HepG2 (cell line): Measurements from ENCODE around the gene FSCN2. TPM values are rescaled to one million over a fixed set of nuclear protein-coding genes. Genes with fewer than 3 reads are reported as not detected.
A peak's percentile ranks its signal among the peaks of the same experiment; 100 is the strongest.

ENCODE experiments used
- BRF2 ChIP-seq: sonication (generic); formaldehyde crosslinking; IDR thresholded peaks from 2 replicates; pipeline ENCODE4 v1.8.1; 2022; ENCODE audit warnings: mild to moderate bottlenecking, missing genetic modification reagents
- HBP1 ChIP-seq: IDR thresholded peaks from 2 replicates; pipeline ENCODE4 v1.6.1; 2016; ENCODE audit warnings: low read depth, control low read depth
- HNRNPK ChIP-seq: fragments of 200-400 bp; formaldehyde crosslinking; IDR thresholded peaks from 2 replicates; pipeline ENCODE4 v1.6.1; 2018; ENCODE audit warnings: low read length, low read depth, moderate library complexity, mild to moderate bottlenecking; ENCODE audit not compliant: poor library complexity, severe bottlenecking
- JARID2 ChIP-seq: sonication (generic); formaldehyde crosslinking; IDR thresholded peaks from 2 replicates; pipeline ENCODE4 v1.8.1; 2023; ENCODE audit warnings: missing genetic modification reagents, inconsistent platforms; ENCODE audit not compliant: insufficient replicate concordance
- MED13 ChIP-seq: sonication (generic); formaldehyde crosslinking; IDR thresholded peaks from 2 replicates; pipeline ENCODE4 v1.5.0; 2020; ENCODE audit warnings: missing genetic modification reagents
- SRY ChIP-seq: sonication (generic); formaldehyde crosslinking; IDR thresholded peaks from 2 replicates; pipeline ENCODE4 v1.8.0; 2022; ENCODE audit warnings: mild to moderate bottlenecking, missing genetic modification reagents
- SSRP1 ChIP-seq: IDR thresholded peaks from 2 replicates; pipeline ENCODE4 v1.6.1; 2016; ENCODE audit warnings: control low read depth
- TOE1 ChIP-seq: sonication (generic); formaldehyde crosslinking; IDR thresholded peaks from 2 replicates; pipeline ENCODE4 v1.4.0; 2020; ENCODE audit warnings: mild to moderate bottlenecking, missing genetic modification reagents
- ZNF20 ChIP-seq: sonication (generic); formaldehyde crosslinking; IDR thresholded peaks from 2 replicates; pipeline ENCODE4 v1.4.0; 2020; ENCODE audit warnings: mild to moderate bottlenecking, moderate library complexity, missing genetic modification reagents
- ZNF3 ChIP-seq: IDR thresholded peaks from 2 replicates; pipeline ENCODE4 v1.7.0; 2017; ENCODE audit warnings: inconsistent platforms
- ZNF33A ChIP-seq: sonication (generic); formaldehyde crosslinking; IDR thresholded peaks from 2 replicates; pipeline ENCODE4 v1.5.1; 2020; ENCODE audit warnings: missing genetic modification reagents, mild to moderate bottlenecking, moderate library complexity, borderline replicate concordance
- ZNF350 ChIP-seq: sonication (generic); formaldehyde crosslinking; IDR thresholded peaks from 2 replicates; pipeline ENCODE4 v1.4.0; 2020; ENCODE audit warnings: mild to moderate bottlenecking, low read depth, missing genetic modification reagents, borderline replicate concordance
- ZNF496 ChIP-seq: sonication (generic); formaldehyde crosslinking; IDR thresholded peaks from 2 replicates; pipeline ENCODE4 v1.8.1; 2023; ENCODE audit warnings: mild to moderate bottlenecking, moderate library complexity, missing genetic modification reagents; ENCODE audit not compliant: insufficient replicate concordance
- ZNF564 ChIP-seq: sonication (generic); formaldehyde crosslinking; IDR thresholded peaks from 2 replicates; pipeline ENCODE4 v1.8.1; 2023; ENCODE audit warnings: mild to moderate bottlenecking, missing genetic modification reagents
- ZNF790 ChIP-seq: sonication (generic); formaldehyde crosslinking; IDR thresholded peaks from 2 replicates; pipeline ENCODE4 v1.8.0; 2022; ENCODE audit warnings: missing genetic modification reagents, mild to moderate bottlenecking, borderline replicate concordance
- polyA plus RNA-seq, 8 experiments: library from polyadenylated mRNA; depleted of rRNA in 3 of 8; stranded (reverse) in 7 of 8; unstranded in 1 of 8; fragments of >200 nt; fragmentation: Illumina TruSeq in 4 of 8; extraction: Trizol in 4 of 8; gene quantifications; 2 replicates each; pipeline versions ENCODE4 v1.2.1 to v1.2.3, GENCODE V29; 2011 to 2016; ENCODE audit warnings: low read depth in 4 of 8, missing spikeins in 1 of 8, mixed read lengths in 1 of 8; ENCODE audit not compliant: insufficient read depth in 1 of 8
- total RNA-seq, 5 experiments: library from RNA; depleted of rRNA; stranded (reverse); fragments of >200 nt; fragmentation: Illumina TruSeq; extraction: Trizol; gene quantifications; 2 replicates each; pipeline ENCODE4 v1.2.3, GENCODE V29; 2016; ENCODE audit warnings: low read depth in 1 of 5
- TF ChIP-seq, protein P1 (sequence below): IDR thresholded peaks from 2 replicates; pipeline ENCODE4 v1.6.1; 2016; ENCODE audit warnings: missing genetic modification reagents, missing compliant biosample characterization
- TF ChIP-seq, protein P2 (sequence below): sonication (generic); formaldehyde crosslinking; IDR thresholded peaks from 2 replicates; pipeline ENCODE4 v1.4.0; 2020; ENCODE audit warnings: mild to moderate bottlenecking, missing genetic modification reagents
- TF ChIP-seq, protein P3 (sequence below): sonication (generic); formaldehyde crosslinking; IDR thresholded peaks from 2 replicates; pipeline ENCODE4 v1.4.0; 2020; ENCODE audit warnings: missing genetic modification reagents, borderline replicate concordance
- TF ChIP-seq, protein P4 (sequence below): sonication (generic); formaldehyde crosslinking; IDR thresholded peaks from 2 replicates; pipeline ENCODE4 v1.4.0; 2020; ENCODE audit warnings: missing genetic modification reagents, borderline replicate concordance

FSCN2 gene
- total and polyA plus RNA-seq, 2 of the 13 experiments (the other 11 are each of a cell fraction or from before 2014, with no cell fraction given) = 0.09 TPM; not detected in 1

GRCh38 chr17:81552244-81553017, 24.3 kb downstream of the FSCN2 start, which contains the start of gene FAAP100 (continued):
- TF ChIP-seq TOE1 (no peak; the same call in 1 of the 2 replicates), BRF2 (CRISPR knock-in tag) (0 out of 2 replicates have a peak, but pooled peaks have one; percentile 56), JARID2 (CRISPR knock-in tag) (no peak), ZNF20 (CRISPR knock-in tag) (no peak), ZNF3 (CRISPR knock-in tag) (no peak), HBP1 (CRISPR knock-in tag) (peak; percentile 65), SSRP1 (no peak), ZNF496 (no peak), HNRNPK (peak; percentile 26), MED13 (CRISPR knock-in tag) (no peak; the same call in 1 of the 2 replicates), ZNF350 (CRISPR knock-in tag) (peak; percentile 53; the same call in 1 of the 2 replicates), SRY (CRISPR knock-in tag) (no peak; the same call in none of the 2 replicates), ZNF33A (CRISPR knock-in tag) (no peak), ZNF564 (peak; percentile 44; the same call in 1 of the 2 replicates), ZNF790 (peak; percentile 79; the same call in 1 of the 2 replicates)
- TF ChIP-seq, protein P1, sequence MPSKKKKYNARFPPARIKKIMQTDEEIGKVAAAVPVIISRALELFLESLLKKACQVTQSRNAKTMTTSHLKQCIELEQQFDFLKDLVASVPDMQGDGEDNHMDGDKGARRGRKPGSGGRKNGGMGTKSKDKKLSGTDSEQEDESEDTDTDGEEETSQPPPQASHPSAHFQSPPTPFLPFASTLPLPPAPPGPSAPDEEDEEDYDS (CRISPR knock-in tag) = peak; percentile 22; the same call in 1 of the 2 replicates
- TF ChIP-seq, protein P2, sequence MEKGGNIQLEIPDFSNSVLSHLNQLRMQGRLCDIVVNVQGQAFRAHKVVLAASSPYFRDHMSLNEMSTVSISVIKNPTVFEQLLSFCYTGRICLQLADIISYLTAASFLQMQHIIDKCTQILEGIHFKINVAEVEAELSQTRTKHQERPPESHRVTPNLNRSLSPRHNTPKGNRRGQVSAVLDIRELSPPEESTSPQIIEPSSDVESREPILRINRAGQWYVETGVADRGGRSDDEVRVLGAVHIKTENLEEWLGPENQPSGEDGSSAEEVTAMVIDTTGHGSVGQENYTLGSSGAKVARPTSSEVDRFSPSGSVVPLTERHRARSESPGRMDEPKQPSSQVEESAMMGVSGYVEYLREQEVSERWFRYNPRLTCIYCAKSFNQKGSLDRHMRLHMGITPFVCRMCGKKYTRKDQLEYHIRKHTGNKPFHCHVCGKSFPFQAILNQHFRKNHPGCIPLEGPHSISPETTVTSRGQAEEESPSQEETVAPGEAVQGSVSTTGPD = no peak
- TF ChIP-seq, protein P3, sequence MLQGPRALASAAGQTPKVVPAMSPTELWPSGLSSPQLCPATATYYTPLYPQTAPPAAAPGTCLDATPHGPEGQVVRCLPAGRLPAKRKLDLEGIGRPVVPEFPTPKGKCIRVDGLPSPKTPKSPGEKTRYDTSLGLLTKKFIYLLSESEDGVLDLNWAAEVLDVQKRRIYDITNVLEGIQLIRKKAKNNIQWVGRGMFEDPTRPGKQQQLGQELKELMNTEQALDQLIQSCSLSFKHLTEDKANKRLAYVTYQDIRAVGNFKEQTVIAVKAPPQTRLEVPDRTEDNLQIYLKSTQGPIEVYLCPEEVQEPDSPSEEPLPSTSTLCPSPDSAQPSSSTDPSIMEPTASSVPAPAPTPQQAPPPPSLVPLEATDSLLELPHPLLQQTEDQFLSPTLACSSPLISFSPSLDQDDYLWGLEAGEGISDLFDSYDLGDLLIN (CRISPR knock-in tag) = no peak
- TF ChIP-seq, protein P4, sequence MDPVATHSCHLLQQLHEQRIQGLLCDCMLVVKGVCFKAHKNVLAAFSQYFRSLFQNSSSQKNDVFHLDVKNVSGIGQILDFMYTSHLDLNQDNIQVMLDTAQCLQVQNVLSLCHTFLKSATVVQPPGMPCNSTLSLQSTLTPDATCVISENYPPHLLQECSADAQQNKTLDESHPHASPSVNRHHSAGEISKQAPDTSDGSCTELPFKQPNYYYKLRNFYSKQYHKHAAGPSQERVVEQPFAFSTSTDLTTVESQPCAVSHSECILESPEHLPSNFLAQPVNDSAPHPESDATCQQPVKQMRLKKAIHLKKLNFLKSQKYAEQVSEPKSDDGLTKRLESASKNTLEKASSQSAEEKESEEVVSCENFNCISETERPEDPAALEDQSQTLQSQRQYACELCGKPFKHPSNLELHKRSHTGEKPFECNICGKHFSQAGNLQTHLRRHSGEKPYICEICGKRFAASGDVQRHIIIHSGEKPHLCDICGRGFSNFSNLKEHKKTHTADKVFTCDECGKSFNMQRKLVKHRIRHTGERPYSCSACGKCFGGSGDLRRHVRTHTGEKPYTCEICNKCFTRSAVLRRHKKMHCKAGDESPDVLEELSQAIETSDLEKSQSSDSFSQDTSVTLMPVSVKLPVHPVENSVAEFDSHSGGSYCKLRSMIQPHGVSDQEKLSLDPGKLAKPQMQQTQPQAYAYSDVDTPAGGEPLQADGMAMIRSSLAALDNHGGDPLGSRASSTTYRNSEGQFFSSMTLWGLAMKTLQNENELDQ (CRISPR knock-in tag) = no peak; the same call in 1 of the 2 replicates
